ENCODE results near the gene CDH4. TPM values are rescaled to one million over a fixed set of nuclear protein-coding genes. Genes with fewer than 3 reads are reported as not detected.
A peak's percentile ranks its signal among the peaks of the same experiment; 100 is the strongest.

CDH4 gene
- total and polyA plus RNA-seq, 2 of the 13 experiments (the other 11 are each of a cell fraction or from before 2014, with no cell fraction given), result not detected

DNA sequence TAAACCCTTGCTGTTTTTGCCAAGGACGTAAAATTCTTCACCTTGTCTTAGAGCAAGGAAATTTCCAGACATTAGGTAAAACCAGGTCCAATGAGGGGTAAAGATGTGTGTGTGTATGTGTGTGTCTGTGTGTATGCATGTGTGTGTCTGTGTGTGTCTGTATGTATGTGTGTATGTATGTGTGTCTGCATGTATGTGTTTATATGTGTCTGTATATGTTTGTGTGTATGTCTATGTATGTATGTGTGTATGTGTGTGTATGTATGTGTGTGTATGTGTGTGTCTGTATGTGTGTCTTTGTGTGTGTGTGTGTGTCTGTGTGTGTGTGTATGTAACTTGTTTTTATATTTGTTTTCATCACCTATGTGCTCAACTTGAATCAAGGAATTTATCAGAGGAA lies 439.9 kb downstream of the CDH4 start:
- no TSS peak for BruUV-seq (replicated peaks)
- 36% methylated on average over 1 of the region's 1 CpG for WGBS (ENCODE audit: low lambda C conversion rate)
- H3K36me3 ChIP-seq (replicated peaks in 1 of 2; ENCODE audit: control insufficient read depth in 1 of 2, insufficient read depth in 2 of 2, low read length in 2 of 2), result no peaks in the 10 kb centered on the region
- no peak overlapping the region for H2AFZ ChIP-seq (ENCODE audit: low read length)
- no peaks in the 10 kb centered on the region for H4K20me1 ChIP-seq (ENCODE audit: insufficient read depth, low read length)
- H3K27me3 ChIP-seq (ENCODE audit: control insufficient read depth in 1 of 2, insufficient read depth in 2 of 2, low read length in 2 of 2), result peaks cover 20 to 70% of the 10 kb centered on the region in 2 experiments; a peak in 4 of 5 replicates
- no peak overlapping the region for H3K4me3 ChIP-seq (replicated peaks in 1 of 3; ENCODE audit: insufficient read depth in 1 of 3, low read depth in 2 of 3, low read length in 3 of 3)
- in situ Hi-C loops (cut with HindIII; ENCODE audit: extremely low pct_ligation_motif_present, low pct_unique_long_range_greater_than_20kb), result no loop called here
- FAIRE-seq (peak; percentile 49), DNase-seq (ENCODE audit: low spot score) (no peak), ATAC-seq (no peak)
- intact Hi-C loops (cut with micrococcal nuclease; ENCODE audit: unreplicated experiment), result no loop called here
- ChIA-PET POLR2A (no interaction called here), CTCF (ENCODE audit: low intra/inter-chr PET ratio, low total read pairs) (no interaction called here)
- TF ChIP-seq ZNF282 (IDR thresholded peaks at IDR 0.05; ENCODE audit: partially characterized antibody) (peak; percentile 70), SOX6 (IDR thresholded peaks at IDR 0.05) (0 out of 2 replicates have a peak, but pooled peaks have one; percentile 38), SOX6 (CRISPR knock-in tag; IDR thresholded peaks at IDR 0.05) (no peak), FOXA1 (IDR thresholded peaks at IDR 0.05) (peak; percentile 55; the same call in 1 of the 2 replicates), FOXA1 (CRISPR knock-in tag; IDR thresholded peaks at IDR 0.05) (no peak), ZNF275 (CRISPR knock-in tag; IDR thresholded peaks at IDR 0.05; ENCODE audit: borderline replicate concordance) (no peak), JUNB (CRISPR knock-in tag; IDR thresholded peaks at IDR 0.05; ENCODE audit: borderline replicate concordance) (0 out of 2 replicates have a peak, but pooled peaks have one; percentile 34), RAD51 (IDR thresholded peaks at IDR 0.05; ENCODE audit: borderline replicate concordance) (0 out of 2 replicates have a peak, but pooled peaks have one; percentile 20), IKZF1 (IDR thresholded peaks at IDR 0.05) (peak; percentile 74; the same call in 1 of the 2 replicates), MED8 (CRISPR knock-in tag; IDR thresholded peaks at IDR 0.05; ENCODE audit: insufficient replicate concordance) (no peak), ZNF207 (IDR thresholded peaks at IDR 0.05; ENCODE audit: borderline replicate concordance) (peak; percentile 79; the same call in 1 of the 2 replicates), FOXP1 (IDR thresholded peaks at IDR 0.05) (peak; percentile 52; the same call in 1 of the 2 replicates), FOXP1 (CRISPR knock-in tag; IDR thresholded peaks at IDR 0.05) (no peak), NONO (IDR thresholded peaks at IDR 0.05) (peak; percentile 92; the same call in 1 of the 2 replicates), NONO (CRISPR knock-in tag; conservative IDR thresholded peaks at IDR 0.05) (no peak), GTF2F1 (IDR thresholded peaks at IDR 0.05; ENCODE audit: low read length) (no peak), ATM (IDR thresholded peaks at IDR 0.05; ENCODE audit: borderline replicate concordance) (peak; percentile 66; the same call in 1 of the 2 replicates)
- TF ChIP-seq, protein P1, sequence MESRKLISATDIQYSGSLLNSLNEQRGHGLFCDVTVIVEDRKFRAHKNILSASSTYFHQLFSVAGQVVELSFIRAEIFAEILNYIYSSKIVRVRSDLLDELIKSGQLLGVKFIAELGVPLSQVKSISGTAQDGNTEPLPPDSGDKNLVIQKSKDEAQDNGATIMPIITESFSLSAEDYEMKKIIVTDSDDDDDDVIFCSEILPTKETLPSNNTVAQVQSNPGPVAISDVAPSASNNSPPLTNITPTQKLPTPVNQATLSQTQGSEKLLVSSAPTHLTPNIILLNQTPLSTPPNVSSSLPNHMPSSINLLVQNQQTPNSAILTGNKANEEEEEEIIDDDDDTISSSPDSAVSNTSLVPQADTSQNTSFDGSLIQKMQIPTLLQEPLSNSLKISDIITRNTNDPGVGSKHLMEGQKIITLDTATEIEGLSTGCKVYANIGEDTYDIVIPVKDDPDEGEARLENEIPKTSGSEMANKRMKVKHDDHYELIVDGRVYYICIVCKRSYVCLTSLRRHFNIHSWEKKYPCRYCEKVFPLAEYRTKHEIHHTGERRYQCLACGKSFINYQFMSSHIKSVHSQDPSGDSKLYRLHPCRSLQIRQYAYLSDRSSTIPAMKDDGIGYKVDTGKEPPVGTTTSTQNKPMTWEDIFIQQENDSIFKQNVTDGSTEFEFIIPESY (CRISPR knock-in tag; IDR thresholded peaks at IDR 0.05), result no peak
- no peaks in the 10 kb centered on the region for H3K4me1 ChIP-seq (ENCODE audit: insufficient read depth, low read length)
- H3K4me2 ChIP-seq (ENCODE audit: low read depth, low read length), result no peak overlapping the region
- no peak overlapping the region for H3K9ac ChIP-seq (ENCODE audit: insufficient read depth, low read depth, low read length)
- H3K27ac ChIP-seq (ENCODE audit: extremely low read length, insufficient read depth, low read length), result no peak overlapping the region
- no peaks in the 10 kb centered on the region for H3K9me3 ChIP-seq (ENCODE audit: low read length)
- H3K79me2 ChIP-seq (ENCODE audit: insufficient read depth, low read length), result no peaks in the 10 kb centered on the region

Measured in HepG2 (cell line).